ENCODE measurements around the gene CFAP157.

The CFAP157 gene

GRCh38 chr9:127693697-127694096 lies 13.1 kb upstream of the CFAP157 start:
- DNase-seq = no peak

GRCh38 chr9:127694890-127695720 lies 11.7 kb upstream of the CFAP157 start:
- DNase-seq = no peak

- no peak for DNase-seq
Observed at GRCh38 chr9:127697575-127697974, 9.2 kb upstream of the CFAP157 start.

- no peak for DNase-seq
Observed at GRCh38 chr9:127698386-127698785, 8.4 kb upstream of the CFAP157 start.

- DNase-seq = peak; percentile 89
Observed at GRCh38 chr9:127698985-127699670, 7.7 kb upstream of the CFAP157 start.

- DNase-seq = no peak
Observed at GRCh38 chr9:127700140-127700539, 6.6 kb upstream of the CFAP157 start.

GRCh38 chr9:127700594-127701255 lies 6.1 kb upstream of the CFAP157 start:
- DNase-seq = no peak

GRCh38 chr9:127703289-127703946 lies 3.4 kb upstream of the CFAP157 start:
- no peak for DNase-seq

- DNase-seq = no peak
Observed at GRCh38 chr9:127705577-127706379, 1.0 kb upstream of the CFAP157 start.

GRCh38 chr9:127707766-127708165 lies 978 bp downstream of the CFAP157 start:
- peak; percentile 63 for DNase-seq

- no peak for DNase-seq
Observed at GRCh38 chr9:127708952-127709587, 2.3 kb downstream of the CFAP157 start.

GRCh38 chr9:127710204-127710783 lies 3.5 kb downstream of the CFAP157 start:
- no peak for DNase-seq

GRCh38 chr9:127711226-127711701 lies 4.5 kb downstream of the CFAP157 start:
- DNase-seq = no peak

- DNase-seq = no peak
Observed at GRCh38 chr9:127711831-127712274, 5.1 kb downstream of the CFAP157 start.

- no peak for DNase-seq
Observed at GRCh38 chr9:127712371-127712770, 5.6 kb downstream of the CFAP157 start.

- DNase-seq = no peak
Observed at GRCh38 chr9:127712867-127713266, 6.1 kb downstream of the CFAP157 start.

GRCh38 chr9:127714020-127714750 lies 7.4 kb downstream of the CFAP157 start:
- DNase-seq = no peak

GRCh38 chr9:127714951-127715469 lies 8.2 kb downstream of the CFAP157 start:
- DNase-seq = no peak

GRCh38 chr9:127715470-127716337 lies 8.9 kb downstream of the CFAP157 start, which contains the start of the genes PTRH1 and TTC16:
PTRH1 (minus strand) TSS chr9:127715663; CDS start chr9:127715639, 24 bp downstream.
TTC16 (plus strand) TSS chr9:127716079; CDS start chr9:127716146, 67 bp downstream.
- peak; percentile 92 for DNase-seq
